GM23338 (cell line): ENCODE results near the gene IFNB1. TPM values are rescaled to one million over a fixed set of nuclear protein-coding genes. Genes with fewer than 3 reads are reported as not detected.

ENCODE experiments used
- ATAC-seq: fragments of 200-7000 bp; cut with Tn5 transposase; 3 replicates; pipeline ENCODE4 v1.9.1; 2020
- DNase-seq: peaks from one replicate; pipeline ENCODE4 v3.0.0-alpha.2; 2015; ENCODE audit warnings: low spot score
- H2AFZ ChIP-seq: fragments of 200-600 bp; sonication (generic); 2 replicates; pipeline ENCODE4 v1.8.0; 2016; ENCODE audit warnings: antibody characterized with exemption, mild to moderate bottlenecking, moderate library complexity
- H3F3A ChIP-seq: fragments of 200-600 bp; sonication (generic); replicated peaks from 2 replicates; pipeline ENCODE4 v1.8.0; 2017; ENCODE audit warnings: antibody characterized with exemption, mixed run types, low read depth
- H3K27ac ChIP-seq: fragments of 200-600 bp; sonication (generic); 2 replicates; pipeline ENCODE4 v1.6.1; 2016; ENCODE audit warnings: low read depth
- H3K27me3 ChIP-seq: fragments of 200-600 bp; sonication (generic); 2 replicates; pipeline ENCODE4 v1.8.0; 2016; ENCODE audit warnings: mild to moderate bottlenecking, mixed run types, moderate library complexity; ENCODE audit not compliant: insufficient read depth
- H3K36me3 ChIP-seq: fragments of 200-600 bp; sonication (generic); 2 replicates; pipeline ENCODE4 v1.8.0; 2016; ENCODE audit warnings: mild to moderate bottlenecking; ENCODE audit not compliant: insufficient read depth
- H3K4me1 ChIP-seq: fragments of 200-600 bp; sonication (generic); 2 replicates; pipeline ENCODE4 v1.8.0; 2016; ENCODE audit warnings: mild to moderate bottlenecking, moderate library complexity; ENCODE audit not compliant: insufficient read depth
- H3K4me2 ChIP-seq: fragments of 200-600 bp; sonication (generic); 2 replicates; pipeline ENCODE4 v1.7.1; 2017; ENCODE audit warnings: mixed run types
- H3K4me3 ChIP-seq: fragments of 200-600 bp; sonication (generic); 2 replicates; pipeline ENCODE4 v1.6.1; 2016; ENCODE audit warnings: mixed run types
- H3K79me2 ChIP-seq: fragments of 200-600 bp; sonication (generic); replicated peaks from 2 replicates; pipeline ENCODE4 v1.8.0; 2017; ENCODE audit warnings: mild to moderate bottlenecking; ENCODE audit not compliant: insufficient read depth
- H3K9me2 ChIP-seq: fragments of 200-600 bp; sonication (generic); 2 replicates; pipeline ENCODE4 v1.8.0; 2017; ENCODE audit not compliant: insufficient read depth
- H4K20me1 ChIP-seq: fragments of 200-600 bp; sonication (generic); replicated peaks from 2 replicates; pipeline ENCODE4 v1.8.0; 2017; ENCODE audit warnings: mild to moderate bottlenecking; ENCODE audit not compliant: insufficient read depth
- H3K27ac Mint-ChIP-seq: 2 replicates; pipeline ENCODE4 v1.8.0; 2020; ENCODE audit warnings: inconsistent platforms, mild to moderate bottlenecking, moderate library complexity, mixed read lengths
- H3K27me3 Mint-ChIP-seq: 3 replicates; pipeline ENCODE4 v1.8.0; 2022; ENCODE audit warnings: low read depth, mild to moderate bottlenecking, moderate library complexity, mixed read lengths, inconsistent platforms; ENCODE audit not compliant: insufficient read depth, poor library complexity
- H3K36me3 Mint-ChIP-seq: 3 replicates; pipeline ENCODE4 v1.8.0; 2021; ENCODE audit warnings: low read depth, mild to moderate bottlenecking, inconsistent platforms, moderate library complexity, mixed read lengths
- H3K4me1 Mint-ChIP-seq: 3 replicates; pipeline ENCODE4 v1.8.0; 2020; ENCODE audit warnings: mild to moderate bottlenecking, inconsistent platforms, mixed read lengths
- H3K4me3 Mint-ChIP-seq: 3 replicates; pipeline ENCODE4 v1.8.0; 2021; ENCODE audit warnings: moderate library complexity, mild to moderate bottlenecking, inconsistent platforms, mixed read lengths
- H3K9me3 Mint-ChIP-seq: 3 replicates; pipeline ENCODE4 v1.8.0; 2020; ENCODE audit warnings: moderate library complexity, mild to moderate bottlenecking, inconsistent platforms, mixed read lengths
- CREB1 ChIP-seq: fragments of 250-450 bp; sonication (Bioruptor Pico); IDR thresholded peaks from 2 replicates; pipeline ENCODE4 v1.5.0; 2020; ENCODE audit warnings: low read depth, mild to moderate bottlenecking, moderate library complexity
- NANOG ChIP-seq: IDR thresholded peaks from 2 replicates; pipeline ENCODE4 v1.6.1; 2016; ENCODE audit warnings: antibody characterized with exemption, borderline replicate concordance
- POLR2AphosphoS5 ChIP-seq: IDR thresholded peaks from 2 replicates; pipeline ENCODE4 v1.6.1; 2016; ENCODE audit warnings: antibody characterized with exemption, low read depth
- polyA plus RNA-seq: library from polyadenylated mRNA; unstranded; fragments of >200 nt; fragmentation: Nextera tagmentation; extraction: Ambion mirVana; gene quantifications from 2 replicates; pipeline ENCODE4 v1.2.1, GENCODE V29; 2016
- total RNA-seq: library from RNA; depleted of rRNA; stranded (reverse); fragments of >200 nt; shearing (Covaris generic); gene quantifications from 2 replicates; pipeline ENCODE4 v1.2.3, GENCODE V29; 2014
- TF ChIP-seq, protein P1 (sequence below), 2 experiments: fragments of 200-600 bp in 1 of 2; sonication (generic) in 1 of 2; conservative IDR thresholded peaks; 2 replicates each; pipeline versions ENCODE4 v1.5.1 to v1.6.1; 2016 to 2017; ENCODE audit warnings: antibody characterized with exemption in 2 of 2, low read depth in 2 of 2, mild to moderate bottlenecking in 2 of 2, moderate library complexity in 1 of 2
- TF ChIP-seq, protein P2 (sequence below): IDR thresholded peaks from one replicate; pipeline ENCODE4 v1.6.1; 2018; ENCODE audit warnings: antibody characterized with exemption; ENCODE audit not compliant: unreplicated experiment

The IFNB1 gene
- total and polyA plus RNA-seq, 2 experiments from 2014 or later, result not detected

DNA sequence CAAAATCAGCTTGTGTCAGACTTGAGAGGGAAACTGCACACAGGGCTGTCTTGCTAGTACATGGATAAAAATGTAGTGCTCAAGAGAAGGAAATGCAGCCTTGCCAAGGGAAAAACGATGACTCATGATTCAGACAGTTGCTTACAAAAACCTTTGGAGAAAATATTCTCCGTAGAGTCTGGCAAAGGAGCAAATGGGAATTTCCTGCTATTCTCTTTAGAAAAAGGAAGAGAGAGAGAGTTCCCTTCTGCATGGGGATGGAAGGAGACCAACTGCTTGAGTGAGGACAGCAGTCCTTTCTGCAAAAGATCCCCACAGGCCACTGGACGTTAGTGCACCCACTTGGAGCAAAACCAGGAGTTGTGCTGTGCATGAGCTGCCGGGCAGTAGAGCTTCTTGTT lies 7.6 kb downstream of the IFNB1 start:
- Histone ChIP-seq H4K20me1 (no peaks in the 10 kb centered on the region), H3K27me3 (no peaks in the 10 kb centered on the region), H3K9me2 (no peaks in the 10 kb centered on the region), H3K36me3 (no peaks in the 10 kb centered on the region), H3K79me2 (no peaks in the 10 kb centered on the region), H2AFZ (peak overlapping the region; percentile 11; the same call in 1 of the 2 replicates), H3K4me1 (0 out of 2 replicates have a peak, but pooled peaks cover 4% of the 10 kb centered on the region), H3F3A (no peaks in the 10 kb centered on the region), H3K4me2 (no peak overlapping the region), H3K27ac (no peak overlapping the region), H3K4me3 (no peak overlapping the region)
- peak; percentile 49 for DNase-seq
- no peak for TF ChIP-seq POLR2AphosphoS5
- TF ChIP-seq, protein P1, sequence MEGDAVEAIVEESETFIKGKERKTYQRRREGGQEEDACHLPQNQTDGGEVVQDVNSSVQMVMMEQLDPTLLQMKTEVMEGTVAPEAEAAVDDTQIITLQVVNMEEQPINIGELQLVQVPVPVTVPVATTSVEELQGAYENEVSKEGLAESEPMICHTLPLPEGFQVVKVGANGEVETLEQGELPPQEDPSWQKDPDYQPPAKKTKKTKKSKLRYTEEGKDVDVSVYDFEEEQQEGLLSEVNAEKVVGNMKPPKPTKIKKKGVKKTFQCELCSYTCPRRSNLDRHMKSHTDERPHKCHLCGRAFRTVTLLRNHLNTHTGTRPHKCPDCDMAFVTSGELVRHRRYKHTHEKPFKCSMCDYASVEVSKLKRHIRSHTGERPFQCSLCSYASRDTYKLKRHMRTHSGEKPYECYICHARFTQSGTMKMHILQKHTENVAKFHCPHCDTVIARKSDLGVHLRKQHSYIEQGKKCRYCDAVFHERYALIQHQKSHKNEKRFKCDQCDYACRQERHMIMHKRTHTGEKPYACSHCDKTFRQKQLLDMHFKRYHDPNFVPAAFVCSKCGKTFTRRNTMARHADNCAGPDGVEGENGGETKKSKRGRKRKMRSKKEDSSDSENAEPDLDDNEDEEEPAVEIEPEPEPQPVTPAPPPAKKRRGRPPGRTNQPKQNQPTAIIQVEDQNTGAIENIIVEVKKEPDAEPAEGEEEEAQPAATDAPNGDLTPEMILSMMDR (conservative IDR thresholded peaks at IDR 0.05; ENCODE audit: low read depth in 2 of 2), result peak in 1 of 2 experiments; percentile 38; a peak in 2 of 4 replicates
- H3K27ac Mint-ChIP-seq, result no peak overlapping the region
- peak; percentile 83 for ATAC-seq
- H3K4me1 Mint-ChIP-seq, result peaks cover 6% of the 10 kb centered on the region; the same call in 2 of the 3 replicates
- H3K36me3 Mint-ChIP-seq, result no peaks in the 10 kb centered on the region
- no peaks in the 10 kb centered on the region for H3K9me3 Mint-ChIP-seq
- H3K27me3 Mint-ChIP-seq, result peaks cover 2% of the 10 kb centered on the region
- H3K4me3 Mint-ChIP-seq, result no peak overlapping the region

DNA sequence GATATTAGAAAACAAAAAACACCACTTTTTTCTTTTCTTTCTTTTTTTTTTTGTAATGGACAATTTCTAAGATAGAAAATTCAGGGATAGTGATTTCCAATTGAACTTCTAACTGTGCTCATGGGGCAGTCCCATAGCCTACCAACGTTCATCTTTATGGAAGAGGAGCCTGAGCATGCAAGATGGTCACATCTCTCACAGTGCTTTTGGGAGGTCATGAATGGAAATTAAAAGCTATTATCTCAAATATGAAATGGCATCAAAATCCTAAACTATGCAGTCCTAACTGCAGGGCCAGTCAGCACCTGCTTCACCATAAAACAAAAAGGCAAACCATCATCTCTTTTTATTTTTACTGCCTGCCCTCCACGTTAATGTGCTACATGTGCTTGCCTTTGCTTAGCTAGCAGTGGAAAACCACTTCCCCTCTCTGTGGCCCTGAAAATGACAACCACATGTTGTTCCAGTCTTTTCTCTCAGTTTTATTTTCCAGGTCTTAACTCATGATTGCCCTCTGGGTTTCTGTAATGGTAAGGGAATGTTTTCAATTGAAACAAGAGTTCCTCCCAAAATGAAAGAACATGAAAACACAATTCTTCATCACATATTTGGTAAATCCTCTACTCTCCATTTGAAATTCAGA lies 16.7 kb downstream of the IFNB1 start:
- H2AFZ ChIP-seq, result no peak overlapping the region
- H3K27ac ChIP-seq, result no peak overlapping the region
- H3K79me2 ChIP-seq, result no peaks in the 10 kb centered on the region
- TF ChIP-seq, protein P2, sequence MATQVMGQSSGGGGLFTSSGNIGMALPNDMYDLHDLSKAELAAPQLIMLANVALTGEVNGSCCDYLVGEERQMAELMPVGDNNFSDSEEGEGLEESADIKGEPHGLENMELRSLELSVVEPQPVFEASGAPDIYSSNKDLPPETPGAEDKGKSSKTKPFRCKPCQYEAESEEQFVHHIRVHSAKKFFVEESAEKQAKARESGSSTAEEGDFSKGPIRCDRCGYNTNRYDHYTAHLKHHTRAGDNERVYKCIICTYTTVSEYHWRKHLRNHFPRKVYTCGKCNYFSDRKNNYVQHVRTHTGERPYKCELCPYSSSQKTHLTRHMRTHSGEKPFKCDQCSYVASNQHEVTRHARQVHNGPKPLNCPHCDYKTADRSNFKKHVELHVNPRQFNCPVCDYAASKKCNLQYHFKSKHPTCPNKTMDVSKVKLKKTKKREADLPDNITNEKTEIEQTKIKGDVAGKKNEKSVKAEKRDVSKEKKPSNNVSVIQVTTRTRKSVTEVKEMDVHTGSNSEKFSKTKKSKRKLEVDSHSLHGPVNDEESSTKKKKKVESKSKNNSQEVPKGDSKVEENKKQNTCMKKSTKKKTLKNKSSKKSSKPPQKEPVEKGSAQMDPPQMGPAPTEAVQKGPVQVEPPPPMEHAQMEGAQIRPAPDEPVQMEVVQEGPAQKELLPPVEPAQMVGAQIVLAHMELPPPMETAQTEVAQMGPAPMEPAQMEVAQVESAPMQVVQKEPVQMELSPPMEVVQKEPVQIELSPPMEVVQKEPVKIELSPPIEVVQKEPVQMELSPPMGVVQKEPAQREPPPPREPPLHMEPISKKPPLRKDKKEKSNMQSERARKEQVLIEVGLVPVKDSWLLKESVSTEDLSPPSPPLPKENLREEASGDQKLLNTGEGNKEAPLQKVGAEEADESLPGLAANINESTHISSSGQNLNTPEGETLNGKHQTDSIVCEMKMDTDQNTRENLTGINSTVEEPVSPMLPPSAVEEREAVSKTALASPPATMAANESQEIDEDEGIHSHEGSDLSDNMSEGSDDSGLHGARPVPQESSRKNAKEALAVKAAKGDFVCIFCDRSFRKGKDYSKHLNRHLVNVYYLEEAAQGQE, result no peak
- no peak for TF ChIP-seq CREB1
- TF ChIP-seq NANOG, result no peak
- TF ChIP-seq POLR2AphosphoS5, result no peak
- H3K4me2 ChIP-seq, result no peak overlapping the region
- Mint-ChIP-seq H3K27ac (no peak overlapping the region), H3K4me3 (no peak overlapping the region), H3K27me3 (peaks cover 2% of the 10 kb centered on the region), H3K9me3 (no peaks in the 10 kb centered on the region), H3K36me3 (no peaks in the 10 kb centered on the region), H3K4me1 (peaks cover 3% of the 10 kb centered on the region; the same call in 2 of the 3 replicates)
- no peaks in the 10 kb centered on the region for H3F3A ChIP-seq
- H3K4me3 ChIP-seq, result no peak overlapping the region
- H4K20me1 ChIP-seq, result no peaks in the 10 kb centered on the region
- ATAC-seq, result no peak
- no peaks in the 10 kb centered on the region for H3K9me2 ChIP-seq
- no peaks in the 10 kb centered on the region for H3K27me3 ChIP-seq
- no peaks in the 10 kb centered on the region for H3K36me3 ChIP-seq
- no peaks in the 10 kb centered on the region for H3K4me1 ChIP-seq
- DNase-seq, result peak; percentile 17
